AG08396 (cell line): Measurements from ENCODE around the gene SEMA6B.

Experiments used
- DNase-seq: peaks from one replicate; pipeline ENCODE4 v3.0.0; 2012; ENCODE audit warnings: low spot score, mixed read lengths

The SEMA6B gene

GRCh38 chr19:4493104-4493928 is 66.2 kb downstream of the SEMA6B start:
- DNase-seq: no peak
